HepG2 (cell line): Measurements from ENCODE around the gene ACTN2. TPM values are rescaled to one million over a fixed set of nuclear protein-coding genes. Genes with fewer than 3 reads are reported as not detected.

Experiments
- ATAC-seq: fragments of 200-7000 bp; cut with Tn5 transposase; 3 replicates; pipeline ENCODE4 v1.9.1; 2020; ENCODE audit warnings: mild to moderate bottlenecking, moderate library complexity
- BruUV-seq: library from RNA; stranded (reverse); fragments of 400-500 nt; replicated peaks from 2 replicates; lab custom pipeline; 2021; lab: Mats Ljungman, UMichigan
- CTCF ChIA-PET: fragments of 300-600 bp; formaldehyde crosslinking; extraction: SDS; loops from one replicate; lab custom pipeline; 2021; ENCODE audit warnings: low total read pairs, inconsistent platforms, low intra/inter-chr PET ratio; lab: Yijun Ruan, JAX
- POLR2A ChIA-PET: fragments of 350-600 bp; sonication (Branson Sonifier 250); formaldehyde crosslinking; loops from one replicate; lab custom pipeline; 2020; ENCODE audit warnings: antibody characterized with exemption, inconsistent platforms; lab: Yijun Ruan, JAX
- DNase-seq: peaks from one replicate; pipeline ENCODE4 v3.0.0-alpha.2; 2015; ENCODE audit warnings: low spot score
- FAIRE-seq: peaks from 3 replicates; lab custom pipeline; 2011; peaks lifted over from hg19 to GRCh38; lab: Jason Lieb, UNC
- H2AFZ ChIP-seq: one replicate; pipeline ENCODE4 v1.6.1; 2011; ENCODE audit warnings: low read length, inconsistent platforms
- H3K27ac ChIP-seq: fragments of 300-600 bp; 3 replicates; pipeline ENCODE4 v1.8.0; 2011; ENCODE audit warnings: mixed run types, mild to moderate bottlenecking, mixed read lengths, low read length, inconsistent platforms; ENCODE audit not compliant: insufficient read depth; ENCODE audit errors: extremely low read length
- H3K27me3 ChIP-seq, 2 experiments: fragments of 200-600 bp in 1 of 2; 2 replicates in 1 of 2; 3 replicates in 1 of 2; pipeline versions ENCODE4 v1.6.0 to v1.8.0; 2011; ENCODE audit warnings: low read length in 2 of 2, mild to moderate bottlenecking in 2 of 2, moderate library complexity in 2 of 2, inconsistent platforms in 1 of 2; ENCODE audit not compliant: insufficient read depth in 2 of 2, control insufficient read depth in 1 of 2
- H3K36me3 ChIP-seq, 2 experiments: fragments of 200-600 bp in 1 of 2; replicated peaks in 1 of 2; 2 replicates in 1 of 2; 3 replicates in 1 of 2; pipeline versions ENCODE4 v1.5.1 to v1.8.0; 2011; ENCODE audit warnings: low read length in 2 of 2, inconsistent platforms in 1 of 2; ENCODE audit not compliant: insufficient read depth in 2 of 2, control insufficient read depth in 1 of 2
- H3K4me1 ChIP-seq: 2 replicates; pipeline ENCODE4 v1.5.1; 2012; ENCODE audit warnings: low read length, inconsistent platforms; ENCODE audit not compliant: insufficient read depth
- H3K4me2 ChIP-seq: 2 replicates; pipeline ENCODE4 v1.6.0; 2011; ENCODE audit warnings: low read depth, low read length, inconsistent platforms
- H3K4me3 ChIP-seq, 3 experiments: fragments of 200-600 bp in 1 of 3; sonication (generic), shearing (Covaris generic) in 1 of 3; replicated peaks in 1 of 3; 2 replicates each; pipeline ENCODE4 v1.5.1; 2011 to 2016; ENCODE audit warnings: low read length in 3 of 3, inconsistent platforms in 2 of 3, low read depth in 2 of 3, mild to moderate bottlenecking in 2 of 3, control low read depth in 1 of 3, mixed read lengths in 1 of 3; ENCODE audit not compliant: insufficient read depth in 1 of 3
- H3K79me2 ChIP-seq: one replicate; pipeline ENCODE4 v1.6.1; 2011; ENCODE audit warnings: low read length, inconsistent platforms; ENCODE audit not compliant: insufficient read depth
- H3K9ac ChIP-seq: 2 replicates; pipeline ENCODE4 v1.6.0; 2011; ENCODE audit warnings: mild to moderate bottlenecking, low read depth, low read length, inconsistent platforms; ENCODE audit not compliant: insufficient read depth
- H3K9me3 ChIP-seq: 2 replicates; pipeline ENCODE4 v1.5.1; 2012; ENCODE audit warnings: mild to moderate bottlenecking, low read length
- H4K20me1 ChIP-seq: 2 replicates; pipeline ENCODE4 v1.6.0; 2011; ENCODE audit warnings: inconsistent platforms, mild to moderate bottlenecking, low read length, moderate library complexity; ENCODE audit not compliant: insufficient read depth
- CEBPB ChIP-seq: IDR thresholded peaks from 2 replicates; pipeline ENCODE4 v1.6.1; 2011; ENCODE audit warnings: low read depth, low read length, improper control_type of control experiment, borderline replicate concordance
- CREB3 ChIP-seq: sonication (generic); formaldehyde crosslinking; IDR thresholded peaks from 2 replicates; pipeline ENCODE4 v1.5.0; 2020; ENCODE audit warnings: missing genetic modification reagents
- ETV5 ChIP-seq: IDR thresholded peaks from 2 replicates; pipeline ENCODE4 v1.6.1; 2018; ENCODE audit warnings: missing biosample characterization, missing genetic modification reagents, inconsistent platforms, borderline replicate concordance
- FOSL2 ChIP-seq: sonication (generic); formaldehyde crosslinking; IDR thresholded peaks from 2 replicates; pipeline ENCODE4 v1.4.0; 2020; ENCODE audit warnings: missing genetic modification reagents
- HOMEZ ChIP-seq: IDR thresholded peaks from 2 replicates; pipeline ENCODE4 v1.6.1; 2016; ENCODE audit warnings: low read depth
- KLF9 ChIP-seq: IDR thresholded peaks from 2 replicates; pipeline ENCODE4 v1.6.1; 2016; ENCODE audit warnings: low read depth
- SAP130 ChIP-seq: IDR thresholded peaks from 2 replicates; pipeline ENCODE4 v1.6.1; 2016; ENCODE audit warnings: low read depth
- SRSF1 ChIP-seq: fragments of 200-400 bp; formaldehyde crosslinking; optimal IDR thresholded peaks from 2 replicates; pipeline ENCODE3; 2017; ENCODE audit warnings: mild to moderate bottlenecking, low read depth, low read length, moderate library complexity
- SRSF9 ChIP-seq: fragments of 200-400 bp; formaldehyde crosslinking; IDR thresholded peaks from 2 replicates; pipeline ENCODE4 v1.6.1; 2018; ENCODE audit warnings: borderline replicate concordance, mild to moderate bottlenecking, low read depth, low read length; ENCODE audit not compliant: insufficient read depth, poor library complexity, severe bottlenecking
- ZBED4 ChIP-seq: sonication (generic); formaldehyde crosslinking; IDR thresholded peaks from 2 replicates; pipeline ENCODE4 v1.4.0; 2020; ENCODE audit warnings: missing genetic modification reagents, borderline replicate concordance
- ZNF232 ChIP-seq: sonication (generic); formaldehyde crosslinking; IDR thresholded peaks from 2 replicates; pipeline ENCODE4 v1.4.0; 2020; ENCODE audit warnings: missing genetic modification reagents, borderline replicate concordance
- ZNF3 ChIP-seq: IDR thresholded peaks from 2 replicates; pipeline ENCODE4 v1.7.0; 2017; ENCODE audit warnings: inconsistent platforms
- ZNF337 ChIP-seq: sonication (generic); formaldehyde crosslinking; IDR thresholded peaks from 2 replicates; pipeline ENCODE4 v1.5.1; 2020; ENCODE audit warnings: missing genetic modification reagents, low read depth, mild to moderate bottlenecking, borderline replicate concordance
- ZNF737 ChIP-seq: sonication (generic); formaldehyde crosslinking; IDR thresholded peaks from 2 replicates; pipeline ENCODE4 v1.5.0; 2020; ENCODE audit warnings: missing genetic modification reagents, mild to moderate bottlenecking, borderline replicate concordance
- ZNF816 ChIP-seq: sonication (generic); formaldehyde crosslinking; IDR thresholded peaks from 2 replicates; pipeline ENCODE4 v1.8.0; 2022; ENCODE audit warnings: missing genetic modification reagents, mild to moderate bottlenecking, borderline replicate concordance
- WGBS: methylation state at CpG from one replicate; pipeline ENCODE4 v1.1.6; 2017; ENCODE audit warnings: low lambda C conversion rate; 5-methylcytosine and 5-hydroxymethylcytosine counted together
- in situ Hi-C: cut with HindIII; loops from 2 replicates; pipeline ENCODE4 v1.10.0; 2017; ENCODE audit warnings: low pct_unique_long_range_greater_than_20kb; ENCODE audit not compliant: extremely low pct_ligation_motif_present
- intact Hi-C: fragments of 100-400 bp; cut with micrococcal nuclease; formaldehyde crosslinking; loops from one replicate; pipeline ENCODE4 v1.10.0; 2022; ENCODE audit not compliant: unreplicated experiment
- polyA plus RNA-seq, 8 experiments: library from polyadenylated mRNA; depleted of rRNA in 3 of 8; stranded (reverse) in 7 of 8; unstranded in 1 of 8; fragments of >200 nt; fragmentation: Illumina TruSeq in 4 of 8; extraction: Trizol in 4 of 8; gene quantifications; 2 replicates each; pipeline versions ENCODE4 v1.2.1 to v1.2.3, GENCODE V29; 2011 to 2016; ENCODE audit warnings: low read depth in 4 of 8, missing spikeins in 1 of 8, mixed read lengths in 1 of 8; ENCODE audit not compliant: insufficient read depth in 1 of 8
- total RNA-seq, 5 experiments: library from RNA; depleted of rRNA; stranded (reverse); fragments of >200 nt; fragmentation: Illumina TruSeq; extraction: Trizol; gene quantifications; 2 replicates each; pipeline ENCODE4 v1.2.3, GENCODE V29; 2016; ENCODE audit warnings: low read depth in 1 of 5

ACTN2 gene
- total and polyA plus RNA-seq, 2 of the 13 experiments (the other 11 are each of a cell fraction or from before 2014, with no cell fraction given) = 0.04 to 0.13 TPM

- Histone ChIP-seq H3K4me3 (no peak overlapping the region), H3K4me1 (no peaks in the 10 kb centered on the region), H3K4me2 (no peak overlapping the region), H3K9me3 (no peaks in the 10 kb centered on the region), H4K20me1 (no peaks in the 10 kb centered on the region), H2AFZ (no peak overlapping the region), H3K79me2 (no peaks in the 10 kb centered on the region), H3K27ac (no peak overlapping the region), H3K9ac (no peak overlapping the region), H3K27me3 (peaks cover 0 to 19% of the 10 kb centered on the region in 2 experiments; a peak in 3 of 5 replicates), H3K36me3 (no peaks in the 10 kb centered on the region; a peak in 1 of 5 replicates)
- TF ChIP-seq CEBPB (no peak), ZNF232 (CRISPR knock-in tag) (no peak), ZNF816 (CRISPR knock-in tag) (no peak), ZNF3 (no peak), ZBED4 (no peak), ZNF337 (CRISPR knock-in tag) (no peak), HOMEZ (CRISPR knock-in tag) (no peak), FOSL2 (CRISPR knock-in tag) (no peak), SAP130 (no peak), ZNF737 (no peak), KLF9 (CRISPR knock-in tag) (no peak), SRSF1 (no peak), SRSF9 (no peak), CREB3 (CRISPR knock-in tag) (no peak), ETV5 (no peak)
- ChIA-PET POLR2A (no interaction called here), CTCF (no interaction called here)
- DNase-seq (no peak), ATAC-seq (no peak), FAIRE-seq (no peak)
- in situ Hi-C loops (no loop called here), intact Hi-C loops (no loop called here)
- no TSS peak for BruUV-seq
- WGBS = 38% methylated on average over 11 of the region's 11 CpGs
Observed at GRCh38 chr1:236741753-236742152, 55.5 kb downstream of the ACTN2 start.
